Fibroblast of lung (primary cell): Measurements from ENCODE around the gene SMARCE1.

Experiments used
- EZH2 ChIP-seq: IDR thresholded peaks from 2 replicates; pipeline ENCODE4 v1.5.1; 2012; ENCODE audit warnings: low read length, control low read depth, mild to moderate bottlenecking; ENCODE audit errors: missing control alignments
- TF ChIP-seq, protein P1 (sequence below), 2 donors: IDR thresholded peaks in 1 of 2; conservative IDR thresholded peaks in 1 of 2; 1 replicate in 1 of 2; 2 replicates in 1 of 2; pipeline ENCODE4 v1.5.1; 2011 to 2012; ENCODE audit warnings: low read length in 2 of 2, control low read depth in 1 of 2, inconsistent platforms in 1 of 2, low read depth in 1 of 2, mild to moderate bottlenecking in 1 of 2

GRCh38 chr17:40577611-40578065 lies 70.0 kb downstream of the SMARCE1 start:
- TF ChIP-seq, protein P1, sequence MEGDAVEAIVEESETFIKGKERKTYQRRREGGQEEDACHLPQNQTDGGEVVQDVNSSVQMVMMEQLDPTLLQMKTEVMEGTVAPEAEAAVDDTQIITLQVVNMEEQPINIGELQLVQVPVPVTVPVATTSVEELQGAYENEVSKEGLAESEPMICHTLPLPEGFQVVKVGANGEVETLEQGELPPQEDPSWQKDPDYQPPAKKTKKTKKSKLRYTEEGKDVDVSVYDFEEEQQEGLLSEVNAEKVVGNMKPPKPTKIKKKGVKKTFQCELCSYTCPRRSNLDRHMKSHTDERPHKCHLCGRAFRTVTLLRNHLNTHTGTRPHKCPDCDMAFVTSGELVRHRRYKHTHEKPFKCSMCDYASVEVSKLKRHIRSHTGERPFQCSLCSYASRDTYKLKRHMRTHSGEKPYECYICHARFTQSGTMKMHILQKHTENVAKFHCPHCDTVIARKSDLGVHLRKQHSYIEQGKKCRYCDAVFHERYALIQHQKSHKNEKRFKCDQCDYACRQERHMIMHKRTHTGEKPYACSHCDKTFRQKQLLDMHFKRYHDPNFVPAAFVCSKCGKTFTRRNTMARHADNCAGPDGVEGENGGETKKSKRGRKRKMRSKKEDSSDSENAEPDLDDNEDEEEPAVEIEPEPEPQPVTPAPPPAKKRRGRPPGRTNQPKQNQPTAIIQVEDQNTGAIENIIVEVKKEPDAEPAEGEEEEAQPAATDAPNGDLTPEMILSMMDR (conservative IDR thresholded peaks at IDR 0.05 in 1 of 2, IDR thresholded peaks at IDR 0.05 in 1 of 2; ENCODE audit: low read depth in 1 of 2, low read length in 2 of 2): no peak
- no peak for TF ChIP-seq EZH2
